Inferior parietal cortex (tissue), 1 donor: Measurements from ENCODE around the gene SRSF10.
"Not testable (repeated sequence)": the region's sequence is repeated elsewhere in the genome, so short reads cannot be mapped to it uniquely, and the experiment has no call there.

Experiments
- DNase-seq: peaks from one replicate; pipeline ENCODE4 v3.0.0-alpha.2; 2016; ENCODE audit errors: extremely low spot score

SRSF10 gene

GRCh38 chr1:23979881-23980727, at the start of gene SRSF10:
SRSF10 (minus strand) TSS chr1:23980327; CDS start chr1:23980255, 72 bp downstream.
- peak; percentile 99 for DNase-seq

GRCh38 chr1:24027838-24028468, 47.8 kb upstream of the SRSF10 start:
- peak; percentile 59 for DNase-seq

- no peak for DNase-seq
Measured at GRCh38 chr1:24022581-24023361, 42.6 kb upstream of the SRSF10 start.

DNA sequence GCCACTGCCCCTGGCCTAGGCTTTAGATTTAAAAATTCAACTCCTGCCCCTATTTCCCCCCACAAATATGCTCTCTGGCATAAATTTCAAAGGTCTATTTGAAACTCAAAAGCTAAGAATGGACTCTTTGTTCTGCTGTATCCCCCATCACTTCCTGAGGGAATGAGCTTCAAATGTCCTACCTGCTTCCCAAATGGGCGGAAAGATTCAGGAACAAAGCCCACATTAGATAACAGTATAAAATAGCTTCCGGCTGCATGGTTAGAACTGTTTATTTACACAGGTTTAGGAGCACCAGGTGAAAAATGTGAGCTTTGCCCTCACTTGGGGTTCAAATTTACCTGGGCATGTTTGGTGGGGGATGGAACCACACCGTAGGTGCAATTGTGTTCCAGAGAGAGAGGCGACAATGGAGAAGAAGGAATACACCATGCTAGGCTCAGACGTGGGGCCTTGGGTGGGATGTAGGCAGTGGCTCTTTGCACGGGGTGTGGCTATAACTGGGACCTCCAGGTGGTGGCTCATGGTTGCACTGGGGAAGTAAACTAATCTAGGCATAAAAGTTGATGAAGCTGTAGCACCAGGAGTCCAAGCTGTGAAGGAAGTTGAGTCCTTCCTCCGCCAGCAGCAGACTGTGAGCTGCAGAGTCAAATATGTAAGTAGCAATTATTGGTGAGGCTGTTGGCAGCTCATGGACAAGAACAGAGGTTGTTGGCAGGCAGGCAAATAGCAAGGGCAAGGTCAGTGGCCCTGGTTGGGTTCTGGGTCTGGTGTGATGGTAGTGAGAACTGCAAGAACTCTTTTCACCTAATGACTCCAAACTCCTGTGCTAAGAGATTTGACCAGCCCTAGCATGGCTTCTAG, 41.5 kb upstream of the SRSF10 start:
- no peak for DNase-seq

DNA sequence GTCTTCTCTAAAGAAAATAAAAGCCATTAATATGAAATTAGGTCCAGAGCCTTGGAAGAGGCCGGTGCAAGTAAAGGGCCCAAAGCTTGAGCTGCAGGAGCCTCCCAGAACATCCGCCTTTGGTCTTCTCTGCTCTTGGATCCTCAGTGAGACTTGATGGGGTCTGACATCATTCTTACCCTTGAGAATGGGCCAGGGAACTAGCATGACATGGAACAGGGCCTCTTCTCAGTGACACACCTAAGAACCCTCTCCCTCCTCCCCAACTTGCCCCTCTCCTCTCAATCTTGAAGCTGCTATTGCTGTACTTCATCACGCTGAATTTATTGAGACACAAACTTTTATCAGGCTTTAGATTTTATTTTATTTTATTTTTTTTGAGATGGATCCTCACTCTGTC, 40.3 kb upstream of the SRSF10 start:
- no peak for DNase-seq

DNA sequence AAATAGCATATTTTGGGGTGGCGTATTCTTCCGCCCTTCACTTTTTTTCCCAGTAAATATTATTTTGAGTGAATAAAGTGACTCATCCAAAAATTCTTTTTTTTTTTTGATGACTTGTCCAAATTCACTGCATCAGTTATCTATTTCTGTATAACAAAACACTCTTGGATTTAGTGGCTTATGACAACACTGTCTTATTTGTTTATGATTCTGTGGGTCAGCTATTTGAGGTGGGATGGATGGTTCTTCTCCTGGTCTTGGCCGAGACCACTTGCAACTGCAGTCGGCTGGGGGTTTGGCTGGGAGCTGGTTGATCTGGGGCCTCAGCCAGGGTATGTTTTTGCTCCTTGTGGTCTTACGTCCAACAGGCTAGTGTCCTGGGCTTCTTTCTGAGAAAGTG, 39.9 kb upstream of the SRSF10 start:
- no peak for DNase-seq

DNA sequence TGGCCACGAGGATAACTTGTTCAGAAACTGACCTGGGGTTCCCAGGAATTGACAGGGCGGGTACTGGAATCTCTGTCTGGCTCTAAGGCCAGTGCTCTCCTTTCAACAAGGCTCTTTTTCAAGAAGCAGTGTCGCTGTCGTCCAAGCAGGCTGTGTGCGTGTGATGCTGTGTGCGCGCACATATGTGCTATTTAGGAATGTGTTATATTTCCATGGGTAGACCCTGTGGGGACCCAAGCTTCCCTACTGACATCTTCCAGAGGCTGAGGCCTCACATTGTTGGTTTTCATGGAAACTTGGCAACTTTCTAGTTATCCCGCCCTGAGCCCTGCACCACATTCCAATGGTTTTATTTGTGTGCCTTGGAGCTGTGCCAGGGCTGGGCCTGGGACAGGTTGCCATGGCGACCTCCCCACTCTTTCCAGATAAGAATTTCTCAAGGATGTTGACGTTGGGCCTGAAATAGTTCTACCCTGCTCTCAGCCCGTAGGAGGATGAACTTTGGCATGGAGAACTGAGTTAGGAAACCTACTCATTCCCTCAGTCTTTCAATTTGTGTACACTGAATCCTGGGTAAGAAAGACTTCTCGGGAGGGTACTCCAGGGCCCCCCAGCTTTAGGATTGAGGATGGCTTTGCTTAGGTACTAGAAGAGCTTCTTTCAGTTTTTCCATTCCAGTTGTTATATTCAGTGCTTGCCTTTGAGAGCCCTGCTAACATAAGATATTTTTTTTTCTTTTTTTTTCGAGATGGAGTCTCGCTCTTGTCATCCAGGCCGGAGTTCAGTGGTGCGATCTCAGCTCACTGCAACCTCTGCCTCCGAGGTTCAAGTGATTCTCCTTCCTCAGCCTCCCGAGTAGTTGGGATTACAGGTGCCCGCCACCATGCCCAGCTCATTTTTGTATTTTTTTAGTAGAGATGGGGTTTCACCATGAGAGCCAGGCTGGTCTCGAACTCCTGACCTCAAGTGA, 38.8 kb upstream of the SRSF10 start:
- peak; percentile 73 for DNase-seq

- DNase-seq = no peak
Measured at GRCh38 chr1:24015221-24016210, 35.4 kb upstream of the SRSF10 start.

- not testable (repeated sequence) for DNase-seq
Measured at GRCh38 chr1:24012878-24013277, 32.8 kb upstream of the SRSF10 start.

DNA sequence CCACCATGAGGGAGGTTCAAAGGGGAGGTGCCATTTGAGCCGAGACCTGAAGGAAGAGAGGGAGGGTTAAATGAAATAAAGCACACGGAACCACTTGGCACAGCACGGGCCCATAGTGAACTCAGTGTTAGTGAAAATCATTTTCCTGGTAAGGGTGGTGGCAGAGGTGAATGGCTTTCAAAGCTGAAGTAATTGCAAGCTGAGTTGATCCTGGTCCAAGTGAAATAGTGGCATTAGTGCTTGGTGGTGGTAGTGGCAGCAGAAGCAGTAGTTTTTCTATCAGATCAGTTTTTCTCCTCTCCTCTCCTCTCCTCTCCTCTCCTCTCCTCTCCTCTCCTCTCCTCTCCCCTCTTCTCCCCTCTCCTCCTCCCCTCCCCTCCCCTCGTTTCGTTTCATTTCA, 30.5 kb upstream of the SRSF10 start:
- no peak for DNase-seq

- DNase-seq = no peak
Measured at GRCh38 chr1:24009406-24009805, 29.3 kb upstream of the SRSF10 start.

DNA sequence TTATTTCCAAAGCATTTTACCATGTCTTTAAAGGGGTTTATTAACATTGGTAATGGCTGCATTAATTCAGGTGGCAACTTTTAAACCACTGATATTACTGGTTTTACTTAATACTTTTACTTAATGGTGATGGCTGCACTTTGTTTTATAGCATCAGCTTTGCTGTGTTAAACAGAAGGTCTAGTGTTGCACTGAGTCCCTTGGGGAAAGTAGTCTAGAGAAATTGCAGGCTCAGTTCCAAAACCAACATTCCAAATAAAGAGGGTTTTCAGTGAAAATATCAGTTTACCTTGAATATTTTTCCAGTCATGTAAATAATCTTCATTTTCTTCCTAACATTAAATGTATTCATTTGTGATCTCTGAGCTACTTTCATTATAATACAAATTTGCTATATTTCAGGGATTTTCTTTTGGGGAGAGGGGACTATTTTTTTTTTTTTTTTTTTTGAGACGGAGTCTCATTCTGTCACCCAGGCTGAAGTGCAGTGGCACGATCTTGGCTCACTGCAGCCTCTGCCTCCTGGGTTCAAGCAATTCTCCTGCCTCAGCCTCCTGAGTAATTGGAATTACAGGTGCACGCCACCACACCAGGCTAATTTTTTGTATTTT, 28.6 kb upstream of the SRSF10 start:
- DNase-seq = not testable (repeated sequence)

GRCh38 chr1:24007079-24007478, 27.0 kb upstream of the SRSF10 start:
- DNase-seq = no peak

DNA sequence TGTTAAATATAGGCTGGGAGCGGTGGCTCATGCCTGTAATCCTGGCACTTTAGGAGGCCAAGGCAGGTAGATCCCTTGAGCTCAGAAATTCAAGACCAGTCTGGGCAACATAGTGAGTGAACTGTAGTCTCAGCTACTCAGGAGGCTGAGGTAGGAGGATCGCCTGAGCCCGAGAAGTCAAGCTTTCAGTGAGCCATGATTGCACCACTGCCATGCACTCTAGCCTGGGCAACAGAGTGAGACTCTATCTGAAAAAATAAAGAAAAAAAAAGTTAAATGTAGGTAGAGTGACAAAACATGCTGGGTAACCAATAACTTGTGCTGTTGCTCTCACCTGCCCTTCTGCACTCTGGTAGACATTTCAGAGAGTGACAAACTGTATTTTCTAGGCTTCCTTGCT, 25.0 kb upstream of the SRSF10 start:
- DNase-seq = no peak

GRCh38 chr1:24004132-24004531, 24.0 kb upstream of the SRSF10 start:
- DNase-seq = no peak

DNA sequence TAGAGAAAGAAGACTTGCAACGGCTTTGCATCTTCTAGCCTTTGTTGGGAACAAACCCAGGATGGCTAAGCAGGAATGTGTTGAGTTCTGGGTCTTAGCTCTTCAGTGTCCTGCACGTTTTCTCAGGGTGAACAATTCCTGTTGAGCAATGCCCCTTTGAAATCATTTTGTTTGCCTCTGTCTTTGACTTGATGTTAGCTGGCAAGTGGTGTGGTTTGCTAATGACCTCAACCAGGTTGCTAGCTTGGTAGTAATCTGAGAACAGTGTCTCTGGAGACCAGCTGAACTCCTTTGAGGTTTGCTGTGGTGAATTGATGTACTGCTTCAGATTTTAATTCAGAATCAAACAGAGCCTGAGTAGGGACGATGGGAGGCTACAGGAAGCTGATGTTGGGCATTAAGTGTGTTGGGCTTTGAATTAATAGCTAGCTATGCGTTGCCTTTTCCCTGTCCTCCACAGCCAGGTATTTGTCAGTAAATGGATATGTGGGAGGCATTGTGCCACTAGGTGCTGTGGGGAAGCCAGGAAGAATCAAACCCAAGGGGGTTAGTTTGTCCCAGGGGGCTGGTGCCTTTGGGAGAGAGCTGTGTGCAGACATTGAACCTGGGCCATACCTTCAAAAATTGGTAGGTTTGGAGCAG, 23.3 kb upstream of the SRSF10 start:
- DNase-seq = no peak

- no peak for DNase-seq
Measured at GRCh38 chr1:24002695-24003094, 22.6 kb upstream of the SRSF10 start.

- DNase-seq = no peak
Measured at GRCh38 chr1:23999156-23999671, 19.1 kb upstream of the SRSF10 start.
